Measurements from ENCODE around the gene PCDHB14. TPM values are rescaled to one million over a fixed set of nuclear protein-coding genes. Genes with fewer than 3 reads are reported as not detected.

The PCDHB14 gene
- total RNA-seq, 4 donors from 2014 or later = 6.6 to 13.0 (median 10.3) TPM

GRCh38 chr5:141250576-141250975 is 27.4 kb downstream of the PCDHB14 start:
- H3K27me3 ChIP-seq = no peaks in the 10 kb centered on the region
- peaks cover 0 to 100% (median 59%) of the 10 kb centered on the region in 4 donors for H3K9me3 ChIP-seq
- no peak for TF ChIP-seq POLR2A (IDR thresholded peaks at IDR 0.05)
- no peak for TF ChIP-seq EP300 (IDR thresholded peaks at IDR 0.05)
- no peaks in the 10 kb centered on the region for H3K4me1 ChIP-seq
- no peak overlapping the region for H3K27ac ChIP-seq
- H3K4me3 ChIP-seq = no peak overlapping the region
- DNase-seq (ENCODE audit: low spot score in 2 of 2) = no peak
- H3K36me3 ChIP-seq = peaks cover 0 to 68% (median 0%) of the 10 kb centered on the region in 3 donors

DNA sequence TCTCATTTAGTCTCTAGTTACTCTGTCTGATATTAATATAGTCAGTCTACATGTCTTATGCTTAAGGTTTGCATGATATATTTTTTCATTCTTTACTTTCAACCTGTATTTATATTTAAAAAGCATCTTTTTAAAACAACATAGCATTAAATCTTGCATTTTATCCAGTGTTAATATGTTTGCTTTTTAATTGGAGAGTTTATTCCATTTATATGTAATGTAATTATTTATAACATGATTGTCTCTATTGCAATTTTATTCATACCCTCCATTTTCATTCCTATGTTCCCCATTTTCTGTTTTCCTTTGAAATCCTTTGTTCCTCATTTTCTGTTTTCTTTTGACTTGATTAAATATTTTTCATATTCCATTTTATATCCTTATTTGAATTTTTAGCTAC is 35.3 kb downstream of the PCDHB14 start:
- peaks cover 0 to 92% (median 0%) of the 10 kb centered on the region in 3 donors for H3K36me3 ChIP-seq
- no peak overlapping the region for H3K4me3 ChIP-seq
- DNase-seq (ENCODE audit: low spot score in 2 of 2) = no peak
- TF ChIP-seq EP300 (IDR thresholded peaks at IDR 0.05) (no peak), POLR2A (IDR thresholded peaks at IDR 0.05) (no peak)
- TF ChIP-seq, protein P1, sequence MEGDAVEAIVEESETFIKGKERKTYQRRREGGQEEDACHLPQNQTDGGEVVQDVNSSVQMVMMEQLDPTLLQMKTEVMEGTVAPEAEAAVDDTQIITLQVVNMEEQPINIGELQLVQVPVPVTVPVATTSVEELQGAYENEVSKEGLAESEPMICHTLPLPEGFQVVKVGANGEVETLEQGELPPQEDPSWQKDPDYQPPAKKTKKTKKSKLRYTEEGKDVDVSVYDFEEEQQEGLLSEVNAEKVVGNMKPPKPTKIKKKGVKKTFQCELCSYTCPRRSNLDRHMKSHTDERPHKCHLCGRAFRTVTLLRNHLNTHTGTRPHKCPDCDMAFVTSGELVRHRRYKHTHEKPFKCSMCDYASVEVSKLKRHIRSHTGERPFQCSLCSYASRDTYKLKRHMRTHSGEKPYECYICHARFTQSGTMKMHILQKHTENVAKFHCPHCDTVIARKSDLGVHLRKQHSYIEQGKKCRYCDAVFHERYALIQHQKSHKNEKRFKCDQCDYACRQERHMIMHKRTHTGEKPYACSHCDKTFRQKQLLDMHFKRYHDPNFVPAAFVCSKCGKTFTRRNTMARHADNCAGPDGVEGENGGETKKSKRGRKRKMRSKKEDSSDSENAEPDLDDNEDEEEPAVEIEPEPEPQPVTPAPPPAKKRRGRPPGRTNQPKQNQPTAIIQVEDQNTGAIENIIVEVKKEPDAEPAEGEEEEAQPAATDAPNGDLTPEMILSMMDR (IDR thresholded peaks at IDR 0.05) = no peak
- peaks cover 4 to 100% (median 72%) of the 10 kb centered on the region in 4 donors for H3K9me3 ChIP-seq
- no peak overlapping the region for H3K27ac ChIP-seq
- H3K27me3 ChIP-seq = no peaks in the 10 kb centered on the region
- H3K4me1 ChIP-seq = no peaks in the 10 kb centered on the region

DNA sequence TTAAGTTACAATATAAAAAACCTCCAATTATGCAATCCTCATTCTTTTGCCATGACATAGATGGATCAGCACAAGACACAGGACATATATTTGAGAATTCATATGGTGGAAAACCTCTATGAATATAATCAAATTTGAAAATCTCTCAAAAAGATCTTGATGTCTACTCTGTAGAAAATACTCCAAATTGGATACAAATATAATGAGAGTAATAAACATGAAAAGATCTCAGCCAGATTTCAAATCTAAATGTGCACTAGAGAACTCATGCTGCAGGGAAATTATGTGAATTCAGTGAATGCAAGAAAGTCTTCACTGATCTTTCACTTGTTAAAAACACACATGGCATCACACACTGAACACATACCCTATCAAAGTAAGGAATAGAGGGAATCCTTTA is 35.8 kb downstream of the PCDHB14 start:
- Histone ChIP-seq H3K4me3 (no peak overlapping the region), H3K4me1 (no peaks in the 10 kb centered on the region), H3K27ac (no peak overlapping the region), H3K27me3 (no peaks in the 10 kb centered on the region), H3K36me3 (peaks cover 0 to 92% (median 0%) of the 10 kb centered on the region in 3 donors), H3K9me3 (peaks cover 4 to 100% (median 74%) of the 10 kb centered on the region in 4 donors)
- no peak for DNase-seq (ENCODE audit: low spot score in 2 of 2)
- TF ChIP-seq, protein P1 (IDR thresholded peaks at IDR 0.05) = no peak
- TF ChIP-seq EP300 (IDR thresholded peaks at IDR 0.05) (no peak), POLR2A (IDR thresholded peaks at IDR 0.05) (no peak)

DNA sequence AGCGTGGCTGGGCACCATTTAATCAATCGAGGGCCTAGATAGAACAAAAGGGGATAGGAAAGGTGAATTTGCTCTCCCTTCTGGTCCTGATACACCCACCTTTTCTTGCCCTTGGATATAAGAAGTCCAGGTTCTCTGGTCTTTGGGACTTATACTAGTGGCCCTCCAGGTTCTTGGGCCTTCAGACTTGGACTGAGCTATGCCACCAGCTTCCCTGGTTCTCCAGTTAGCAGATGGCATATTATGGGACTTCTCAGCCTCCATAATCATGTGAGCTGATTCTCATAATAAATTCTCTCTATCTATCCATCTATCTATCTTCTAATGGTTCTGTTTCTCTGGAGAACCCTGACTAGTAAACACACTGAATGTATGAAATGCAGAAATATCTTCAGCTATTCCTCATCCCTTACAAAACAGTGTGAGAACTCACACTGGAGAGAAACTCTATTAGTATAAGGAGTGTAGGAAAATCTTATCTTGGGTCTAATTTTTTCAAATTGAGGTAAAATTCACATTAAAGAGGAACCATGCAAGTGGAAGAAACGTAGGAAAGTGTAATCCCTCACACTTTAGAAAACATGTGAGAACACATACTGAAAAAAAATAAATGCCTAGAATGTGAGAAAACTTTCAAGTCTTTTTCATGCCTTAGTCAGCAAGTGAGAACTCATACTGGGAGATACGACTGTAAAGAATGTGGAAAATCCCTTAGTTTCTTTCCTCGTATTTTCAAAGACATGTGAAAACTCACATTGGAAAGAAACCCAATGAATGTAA is 37.5 kb downstream of the PCDHB14 start:
- Histone ChIP-seq H3K36me3 (peaks cover 0 to 94% (median 0%) of the 10 kb centered on the region in 3 donors), H3K27ac (no peak overlapping the region), H3K27me3 (no peaks in the 10 kb centered on the region), H3K4me3 (no peak overlapping the region), H3K9me3 (peaks cover 11 to 100% (median 77%) of the 10 kb centered on the region in 4 donors), H3K4me1 (no peaks in the 10 kb centered on the region)
- no peak for DNase-seq (ENCODE audit: low spot score in 2 of 2)
- TF ChIP-seq POLR2A (IDR thresholded peaks at IDR 0.05) = no peak
- TF ChIP-seq, protein P1 (IDR thresholded peaks at IDR 0.05) = no peak
- no peak for TF ChIP-seq EP300 (IDR thresholded peaks at IDR 0.05)
- 67 to 77% methylated on average over 5 of the region's 5 CpGs for WGBS, 2 donors

DNA sequence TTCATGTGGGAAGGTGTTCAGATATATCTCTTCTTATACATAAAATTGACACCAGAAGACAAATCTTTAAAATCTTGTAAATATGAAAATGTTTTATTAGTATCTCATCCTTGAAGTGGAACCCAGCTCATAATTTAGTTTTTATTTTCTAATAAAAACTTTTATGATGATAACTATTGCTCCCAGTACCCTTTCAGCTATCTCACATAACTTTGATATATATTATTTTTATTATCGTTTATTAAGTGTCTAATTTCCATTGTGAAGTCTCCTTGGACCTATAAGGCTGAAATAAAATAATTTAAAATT is 38.0 kb downstream of the PCDHB14 start:
- Histone ChIP-seq H3K36me3 (peaks cover 0 to 96% (median 0%) of the 10 kb centered on the region in 3 donors), H3K4me3 (no peak overlapping the region), H3K9me3 (peaks cover 15 to 100% (median 74%) of the 10 kb centered on the region in 4 donors), H3K27ac (no peak overlapping the region), H3K27me3 (no peaks in the 10 kb centered on the region), H3K4me1 (no peaks in the 10 kb centered on the region)
- 80 to 83% methylated on average over 1 of the region's 1 CpG for WGBS, 2 donors
- DNase-seq (ENCODE audit: low spot score in 2 of 2) = no peak
- no peak for TF ChIP-seq POLR2A (IDR thresholded peaks at IDR 0.05)
- TF ChIP-seq, protein P1 (IDR thresholded peaks at IDR 0.05) = no peak
- no peak for TF ChIP-seq EP300 (IDR thresholded peaks at IDR 0.05)

Measured in tibial nerve (tissue), 4 donors.